Breast epithelium (tissue), 3 donors: ENCODE measurements around the gene RIMBP2.

Source experiments
- CTCF ChIP-seq, 3 donors: fragments of 450-650 bp; IDR thresholded peaks; one replicate each; pipeline ENCODE4 v1.5.1; 2016 to 2017; ENCODE audit warnings: antibody characterized with exemption in 3 of 3, mild to moderate bottlenecking in 3 of 3, moderate library complexity in 3 of 3
- POLR2AphosphoS5 ChIP-seq, 3 donors: sonication (generic); formaldehyde crosslinking; IDR thresholded peaks; one replicate each; pipeline ENCODE4 v1.6.1; 2017; ENCODE audit warnings: antibody characterized with exemption in 3 of 3

GRCh38 chr12:130583800-130584199, 132.3 kb downstream of the RIMBP2 start:
- TF ChIP-seq CTCF (IDR thresholded peaks at IDR 0.05) (no peak), POLR2AphosphoS5 (IDR thresholded peaks at IDR 0.05) (no peak)
